Aorta (tissue), 5 donors: ENCODE results near the gene DLK2. TPM values are rescaled to one million over a fixed set of nuclear protein-coding genes. Genes with fewer than 3 reads are reported as not detected.
"Not testable (repeated sequence)": the region's sequence is repeated elsewhere in the genome, so short reads cannot be mapped to it uniquely, and the experiment has no call there.

Experiments
- ATAC-seq: fragments of 200-7000 bp; cut with Tn5 transposase; one replicate; pipeline ENCODE4 v1.9.1; 2022; ENCODE audit warnings: moderate library complexity; ENCODE audit not compliant: low FRiP score
- DNase-seq, 2 donors: peaks; one replicate each; pipeline ENCODE4 v3.0.0-alpha.2; 2020
- H3K27ac ChIP-seq, 2 donors: one replicate each; pipeline ENCODE4 v1.5.1; 2013; ENCODE audit warnings: low read length in 2 of 2, mild to moderate bottlenecking in 2 of 2, moderate library complexity in 2 of 2, control low read depth in 1 of 2, inconsistent platforms in 1 of 2, low read depth in 1 of 2
- H3K27me3 ChIP-seq, 2 donors: one replicate each; pipeline ENCODE4 v1.6.1; 2013; ENCODE audit warnings: control low read depth in 1 of 2, low read length in 1 of 2, mild to moderate bottlenecking in 1 of 2, moderate library complexity in 1 of 2; ENCODE audit not compliant: insufficient read depth in 2 of 2, control insufficient read depth in 1 of 2
- H3K36me3 ChIP-seq, 2 donors: one replicate each; pipeline ENCODE4 v1.6.1; 2013; ENCODE audit warnings: control low read depth in 1 of 2, low read length in 1 of 2, mild to moderate bottlenecking in 1 of 2; ENCODE audit not compliant: insufficient read depth in 2 of 2, control insufficient read depth in 1 of 2
- H3K4me1 ChIP-seq, 2 donors: one replicate each; pipeline ENCODE4 v1.6.1; 2013; ENCODE audit warnings: low read length in 2 of 2, control low read depth in 1 of 2, mild to moderate bottlenecking in 1 of 2, moderate library complexity in 1 of 2; ENCODE audit not compliant: insufficient read depth in 2 of 2, control insufficient read depth in 1 of 2
- H3K4me3 ChIP-seq, 2 donors: one replicate each; pipeline ENCODE4 v1.5.1; 2013; ENCODE audit warnings: low read length in 2 of 2, control low read depth in 1 of 2, mild to moderate bottlenecking in 1 of 2
- H3K9me3 ChIP-seq: one replicate; pipeline ENCODE4 v1.6.1; 2013; ENCODE audit warnings: mild to moderate bottlenecking, low read length; ENCODE audit not compliant: control insufficient read depth
- WGBS, 2 donors: extraction: QIAGEN DNeasy Blood & Tissue Kit; methylation state at CpG; one replicate each; pipeline ENCODE4 v1.1.7; 2013; 5-methylcytosine and 5-hydroxymethylcytosine counted together
- intact Hi-C, 2 donors: fragments of 100-400 bp; cut with DNase I; formaldehyde crosslinking; loops; one replicate each; pipeline versions ENCODE4 v1.14.2 to v1.15.0; 2022
- polyA plus RNA-seq, 2 donors: library from polyadenylated mRNA; stranded (reverse); fragments of 200-250 nt; gene quantifications; one replicate each; pipeline ENCODE4 v1.2.3, GENCODE V29; 2013
- total RNA-seq, 2 donors: library from RNA; stranded (reverse); fragmentation: NEBNext Ultra II Directional; extraction: Animal tissue kit (Norgen Biotek cat#: 25700); gene quantifications; one replicate each; pipeline ENCODE4 v1.2.1, GENCODE V29; 2021
- donor health status: healthy with polysubstance abuse.
- donor health status: Bipolar disorder and iron deficiency.
- donor health status: DM: no; HTN: no; CAD: no.
- donor health status: DM: no; HTN: no; CAD: no.
- donor health status: DM: yes; HTN: yes; CAD: no.

DLK2 gene
- total and polyA plus RNA-seq, 4 donors: not detected

GRCh38 chr6:43464337-43464736 lies 9.0 kb upstream of the DLK2 start:
- 79 to 81% methylated on average over 8 of the region's 8 CpGs for WGBS, 2 donors
- Histone ChIP-seq H3K36me3 (no peaks in the 10 kb centered on the region), H3K4me1 (no peaks in the 10 kb centered on the region), H3K9me3 (no peaks in the 10 kb centered on the region), H3K4me3 (no peak overlapping the region), H3K27me3 (no peaks in the 10 kb centered on the region), H3K27ac (no peak overlapping the region)
- ATAC-seq: no peak
- no peak for DNase-seq
- intact Hi-C loops: no loop called here

DNA sequence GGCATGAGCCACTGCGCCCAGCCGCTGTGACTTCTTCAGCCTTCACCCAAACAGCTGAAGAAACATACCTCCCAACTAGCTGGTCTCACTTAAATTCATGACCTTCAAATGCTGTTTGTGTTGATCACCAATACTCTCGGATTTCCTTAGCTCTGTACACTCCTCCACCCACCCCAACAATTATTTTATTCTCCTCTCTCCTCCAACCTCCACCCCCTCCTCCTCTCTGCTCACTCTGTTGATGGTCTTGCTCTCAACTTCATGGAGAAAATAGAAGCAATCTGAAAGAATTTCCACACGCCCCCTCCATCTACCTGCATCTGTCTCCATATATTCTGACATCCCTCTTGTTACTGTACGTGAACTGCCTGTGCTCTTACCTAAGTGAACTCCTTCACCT lies 6.6 kb upstream of the DLK2 start:
- Histone ChIP-seq H3K4me1 (no peaks in the 10 kb centered on the region), H3K27me3 (no peaks in the 10 kb centered on the region), H3K4me3 (no peak overlapping the region), H3K36me3 (no peaks in the 10 kb centered on the region), H3K9me3 (no peaks in the 10 kb centered on the region), H3K27ac (no peak overlapping the region)
- no peak for DNase-seq
- intact Hi-C loops: no loop called here
- ATAC-seq: no peak
- 58% methylated on average over 5 of the region's 5 CpGs for WGBS, 2 donors

DNA sequence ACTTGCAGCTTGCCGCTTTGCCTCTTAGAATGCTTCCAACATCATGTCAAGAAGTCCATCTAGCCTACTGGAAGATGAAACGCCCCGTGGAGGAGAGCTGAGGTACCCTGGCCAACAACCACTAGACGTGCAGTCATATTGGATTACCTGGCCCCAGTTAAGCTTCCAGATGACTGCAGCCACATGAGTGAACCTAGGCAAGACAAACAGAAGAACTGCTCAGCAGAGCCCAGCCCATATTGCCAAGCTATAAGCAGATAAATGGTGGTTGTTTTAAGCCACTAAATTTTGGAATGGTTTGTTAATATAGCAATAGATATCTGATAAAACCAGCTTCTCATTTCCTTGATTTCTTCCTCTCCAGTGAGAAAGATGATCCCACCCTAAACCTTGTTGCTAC lies 4.7 kb upstream of the DLK2 start:
- H3K27ac ChIP-seq: no peak overlapping the region
- no peaks in the 10 kb centered on the region for H3K4me1 ChIP-seq
- no peaks in the 10 kb centered on the region for H3K27me3 ChIP-seq
- no peaks in the 10 kb centered on the region for H3K36me3 ChIP-seq
- no peak for DNase-seq
- 61 to 68% methylated on average over 4 of the region's 4 CpGs for WGBS, 2 donors
- no peak overlapping the region for H3K4me3 ChIP-seq
- no peaks in the 10 kb centered on the region for H3K9me3 ChIP-seq
- ATAC-seq: no peak
- intact Hi-C loops: no loop called here

- Histone ChIP-seq H3K27me3 (no peaks in the 10 kb centered on the region), H3K4me3 (no peak overlapping the region), H3K4me1 (no peaks in the 10 kb centered on the region), H3K36me3 (no peaks in the 10 kb centered on the region), H3K27ac (no peak overlapping the region), H3K9me3 (no peaks in the 10 kb centered on the region)
- intact Hi-C loops: no loop called here
- no peak for DNase-seq
- ATAC-seq: no peak
- 67 to 73% methylated on average over 1 of the region's 1 CpG for WGBS, 2 donors
These were observed 4.2 kb upstream of the DLK2 start for GRCh38 chr6:43459535-43459934.

DNA sequence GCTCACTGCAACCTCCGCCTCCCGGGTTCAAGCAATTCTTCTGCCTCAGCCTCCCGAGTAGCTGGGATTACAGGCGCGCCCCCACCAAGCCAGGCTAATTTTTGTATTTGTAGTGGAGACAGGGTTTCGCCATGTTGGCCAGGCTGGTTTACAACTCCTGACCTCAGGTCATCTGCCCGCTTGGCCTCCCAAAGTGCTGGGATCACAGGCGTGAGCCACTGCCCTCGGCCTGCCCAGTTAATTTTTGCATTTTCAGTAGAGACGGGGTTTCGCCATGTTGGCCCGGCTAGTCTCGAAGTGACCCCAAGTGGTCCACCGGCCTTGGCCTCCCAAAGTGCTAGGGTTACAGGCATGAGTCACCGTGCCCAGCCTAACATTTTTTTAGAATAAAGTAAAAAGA lies 2.8 kb upstream of the DLK2 start:
- H3K4me3 ChIP-seq, intact Hi-C loops, H3K36me3 ChIP-seq, ATAC-seq, H3K27ac ChIP-seq, H3K4me1 ChIP-seq, H3K27me3 ChIP-seq, H3K9me3 ChIP-seq, DNase-seq: not testable (repeated sequence)
- WGBS, 2 donors: 95% methylated on average over 15 of the region's 15 CpGs

- intact Hi-C loops: no loop called here
- H3K4me3 ChIP-seq: no peak overlapping the region
- no peaks in the 10 kb centered on the region for H3K27me3 ChIP-seq
- H3K4me1 ChIP-seq: no peaks in the 10 kb centered on the region
- H3K36me3 ChIP-seq: no peaks in the 10 kb centered on the region
- ATAC-seq (no peak), DNase-seq (peak in 1 of 2 donors; percentile 11)
- WGBS, 2 donors: 63 to 71% methylated on average over 9 of the region's 9 CpGs
- no peak overlapping the region for H3K27ac ChIP-seq
- no peaks in the 10 kb centered on the region for H3K9me3 ChIP-seq
These were observed 2.3 kb upstream of the DLK2 start for GRCh38 chr6:43457643-43458042.

- ATAC-seq: peak; percentile 94
- H3K36me3 ChIP-seq: peaks cover 0 to 6% of the 10 kb centered on the region in 2 donors
- H3K4me3 ChIP-seq: peak overlapping the region; percentile 30 to 84
- 1 to 2% methylated on average over 72 to 97 of the region's 97 CpGs for WGBS, 2 donors
- no peaks in the 10 kb centered on the region for H3K27me3 ChIP-seq
- no peak overlapping the region for H3K27ac ChIP-seq
- DNase-seq: peak; percentile 91 to 96
- intact Hi-C loops: loop anchor here (1.0 to 2.0 kb wide), 3 partner anchors 42 to 52 kb away; no protein-coding TSS in a partner anchor
- no peaks in the 10 kb centered on the region for H3K4me1 ChIP-seq
- H3K9me3 ChIP-seq: no peaks in the 10 kb centered on the region
These were observed 435 bp downstream of the DLK2 start for GRCh38 chr6:43454696-43455530.

DNA sequence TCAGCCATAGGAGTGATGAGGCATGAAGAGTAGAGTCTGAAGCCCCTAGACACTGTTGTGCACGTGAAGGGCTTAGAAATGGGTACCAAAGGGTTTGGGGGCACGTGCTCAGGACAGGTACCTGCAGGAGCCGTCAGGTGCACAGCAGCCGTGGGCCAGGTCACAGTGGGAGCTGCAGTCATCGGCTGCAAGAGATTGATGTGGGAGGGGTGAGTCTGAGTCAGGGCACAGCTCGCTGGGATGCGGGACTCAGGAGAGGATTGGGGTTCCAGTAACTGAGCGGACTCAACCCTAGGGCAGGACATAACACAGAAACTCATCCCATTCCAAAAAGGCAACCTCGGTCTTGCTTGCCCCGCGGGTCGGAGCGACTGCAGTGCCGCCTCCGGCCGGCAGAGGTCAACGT lies 1.1 kb downstream of the DLK2 start:
- 15 to 18% methylated on average over 17 of the region's 17 CpGs for WGBS, 2 donors
- DNase-seq (no peak), ATAC-seq (peak; percentile 5)
- no peaks in the 10 kb centered on the region for H3K27me3 ChIP-seq
- H3K9me3 ChIP-seq: no peaks in the 10 kb centered on the region
- H3K4me1 ChIP-seq: no peaks in the 10 kb centered on the region
- no peak overlapping the region for H3K27ac ChIP-seq
- intact Hi-C loops: loop anchor here (1.0 to 2.0 kb wide), 3 partner anchors 43 to 53 kb away; no protein-coding TSS in a partner anchor
- no peak overlapping the region for H3K4me3 ChIP-seq
- H3K36me3 ChIP-seq: peaks cover 0 to 8% of the 10 kb centered on the region in 2 donors

- intact Hi-C loops: loop anchor here (1.0 to 2.0 kb wide), 3 partner anchors 43 to 53 kb away; no protein-coding TSS in a partner anchor
- Histone ChIP-seq H3K36me3 (peaks cover 0 to 9% of the 10 kb centered on the region in 2 donors), H3K4me1 (no peaks in the 10 kb centered on the region), H3K27ac (no peak overlapping the region), H3K27me3 (no peaks in the 10 kb centered on the region), H3K9me3 (no peaks in the 10 kb centered on the region), H3K4me3 (no peak overlapping the region)
- no peak for ATAC-seq
- no peak for DNase-seq
These were observed 1.5 kb downstream of the DLK2 start for GRCh38 chr6:43453831-43454230.
